Measurements from ENCODE around the gene XYLT1. TPM values are rescaled to one million over a fixed set of nuclear protein-coding genes. Genes with fewer than 3 reads are reported as not detected.

Gene XYLT1
- total RNA-seq, 2 donors from 2014 or later: 21.4 to 22.6 TPM

GRCh38 chr16:17126156-17126555 is 344.6 kb downstream of the XYLT1 start:
- Mint-ChIP-seq H3K9me3 (peaks cover 4% of the 10 kb centered on the region), H3K27ac (no peak overlapping the region), H3K27me3 (no peaks in the 10 kb centered on the region)

GRCh38 chr16:17125671-17126070 is 345.1 kb downstream of the XYLT1 start:
- H3K4me3 Mint-ChIP-seq: no peak overlapping the region
- H3K36me3 Mint-ChIP-seq (ENCODE audit: low read depth): peaks cover 72% of the 10 kb centered on the region
- peaks cover 4% of the 10 kb centered on the region for H3K9me3 Mint-ChIP-seq
- ATAC-seq (replicated peaks): no peak
- no peak overlapping the region for H3K27ac Mint-ChIP-seq
- no peaks in the 10 kb centered on the region for H3K27me3 Mint-ChIP-seq
- H3K4me1 Mint-ChIP-seq: peaks cover 2% of the 10 kb centered on the region

More at GRCh38 chr16:17126156-17126555, 344.6 kb downstream of the XYLT1 start:
- peaks cover 5% of the 10 kb centered on the region for H3K4me1 Mint-ChIP-seq
- peaks cover 77% of the 10 kb centered on the region for H3K36me3 Mint-ChIP-seq (ENCODE audit: low read depth)
- no peak overlapping the region for H3K4me3 Mint-ChIP-seq
- no peak for ATAC-seq (replicated peaks)

DNA sequence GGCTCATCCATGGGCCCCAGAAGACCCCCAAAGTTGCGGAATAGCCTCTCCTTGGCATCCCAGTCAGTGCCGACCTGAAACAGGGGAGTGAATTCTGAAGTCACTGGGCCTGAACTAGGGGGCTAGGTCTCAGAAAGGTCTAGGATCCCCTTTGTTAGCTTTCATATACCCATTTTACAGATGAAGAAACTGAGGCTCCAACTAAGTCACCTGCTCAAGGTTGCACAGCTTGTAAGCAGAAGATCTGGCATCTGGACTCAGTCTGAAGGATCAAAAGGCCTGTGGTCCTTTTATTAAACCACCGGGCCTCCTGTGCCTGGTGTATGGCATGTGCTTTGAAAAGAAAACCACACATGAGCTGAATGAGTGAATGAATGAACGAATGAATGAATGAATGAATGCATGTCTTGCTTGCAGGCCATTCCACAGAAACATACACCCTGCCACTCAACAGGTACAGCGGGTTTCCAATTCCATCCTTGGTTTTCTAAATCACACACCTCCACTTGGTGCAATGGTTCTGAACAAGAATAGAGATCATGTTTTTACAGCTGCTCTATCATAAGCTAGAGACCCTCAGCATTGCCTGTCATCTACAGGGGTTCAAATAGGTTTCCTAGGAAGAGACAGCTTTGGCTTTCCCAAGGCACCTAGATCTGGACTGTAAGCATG is 352.7 kb downstream of the XYLT1 start:
- peaks cover 4% of the 10 kb centered on the region for H3K9me3 Mint-ChIP-seq
- H3K27me3 Mint-ChIP-seq: no peaks in the 10 kb centered on the region
- H3K4me3 Mint-ChIP-seq: no peak overlapping the region
- no peak overlapping the region for H3K27ac Mint-ChIP-seq
- ATAC-seq (replicated peaks): no peak
- H3K36me3 Mint-ChIP-seq (ENCODE audit: low read depth): peaks cover 39% of the 10 kb centered on the region
- H3K4me1 Mint-ChIP-seq: no peaks in the 10 kb centered on the region

DNA sequence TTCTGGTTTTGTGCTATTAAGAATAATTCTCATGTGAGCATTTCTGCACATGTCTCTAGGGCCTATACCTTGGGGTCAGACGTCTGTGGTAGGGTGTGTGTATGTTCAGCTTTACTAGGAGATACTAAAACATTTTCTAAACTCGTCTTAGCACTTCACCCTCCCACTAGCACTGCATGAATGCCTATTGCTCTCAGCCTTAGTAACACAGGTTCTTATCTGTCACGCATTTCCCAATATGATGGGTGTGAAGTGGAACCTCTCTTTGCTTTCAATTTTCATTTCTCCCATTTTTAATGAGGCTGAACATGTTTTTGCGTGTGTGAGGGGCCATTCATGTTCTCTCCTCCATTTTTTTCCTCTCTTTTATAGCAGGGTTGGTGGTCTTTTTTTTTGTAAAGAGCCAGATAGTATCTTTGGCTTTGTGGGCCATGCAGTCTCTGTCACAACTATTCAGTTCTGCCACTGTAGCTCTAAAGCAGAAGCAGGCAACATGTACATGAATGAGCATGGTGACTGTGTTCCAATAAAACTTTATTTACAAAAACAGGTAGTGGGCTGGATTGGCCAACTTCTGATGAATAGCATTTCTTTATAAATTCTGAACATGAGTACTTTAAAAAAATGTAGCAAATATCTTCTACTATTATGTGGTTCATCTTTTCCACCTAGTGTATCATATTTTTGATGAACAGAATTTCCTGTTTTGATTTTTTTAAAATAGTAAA is 354.0 kb downstream of the XYLT1 start:
- Mint-ChIP-seq H3K27me3 (no peaks in the 10 kb centered on the region), H3K4me3 (no peak overlapping the region), H3K27ac (no peak overlapping the region), H3K36me3 (ENCODE audit: low read depth) (peaks cover 33% of the 10 kb centered on the region), H3K9me3 (no peaks in the 10 kb centered on the region), H3K4me1 (no peaks in the 10 kb centered on the region)
- ATAC-seq (replicated peaks): no peak

GRCh38 chr16:17109413-17109812 is 361.3 kb downstream of the XYLT1 start:
- Mint-ChIP-seq H3K27ac (no peak overlapping the region), H3K36me3 (ENCODE audit: low read depth) (peaks cover 11% of the 10 kb centered on the region), H3K9me3 (no peaks in the 10 kb centered on the region), H3K4me3 (no peak overlapping the region), H3K27me3 (no peaks in the 10 kb centered on the region), H3K4me1 (no peaks in the 10 kb centered on the region)
- no peak for ATAC-seq (replicated peaks)

DNA sequence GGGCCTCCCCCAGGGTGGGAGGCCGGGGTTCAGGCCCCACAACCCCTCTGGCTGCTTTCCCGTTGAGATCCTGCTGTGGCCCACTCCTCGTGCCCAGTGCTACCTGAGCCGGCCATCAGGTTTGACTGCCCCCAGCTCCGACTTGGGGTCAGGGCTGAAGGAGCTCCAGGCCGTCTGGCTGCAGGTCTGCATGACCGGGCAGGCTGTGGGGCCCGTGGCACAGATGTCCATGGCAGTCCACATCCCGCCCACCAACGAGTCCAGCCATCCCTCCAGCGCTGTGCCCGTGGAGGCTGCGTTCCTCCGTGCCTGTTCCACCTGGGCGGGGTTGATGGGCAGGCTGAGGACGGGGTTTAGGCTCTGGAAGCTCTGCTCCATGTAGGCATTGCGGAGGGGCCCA is 362.2 kb downstream of the XYLT1 start:
- peaks cover 9% of the 10 kb centered on the region for H3K36me3 Mint-ChIP-seq (ENCODE audit: low read depth)
- no peaks in the 10 kb centered on the region for H3K4me1 Mint-ChIP-seq
- no peaks in the 10 kb centered on the region for H3K27me3 Mint-ChIP-seq
- H3K9me3 Mint-ChIP-seq: no peaks in the 10 kb centered on the region
- ATAC-seq (replicated peaks): no peak
- H3K27ac Mint-ChIP-seq: no peak overlapping the region
- H3K4me3 Mint-ChIP-seq: no peak overlapping the region

GRCh38 chr16:17107450-17107849 is 363.3 kb downstream of the XYLT1 start:
- Mint-ChIP-seq H3K4me3 (no peak overlapping the region), H3K4me1 (no peaks in the 10 kb centered on the region), H3K27me3 (no peaks in the 10 kb centered on the region), H3K36me3 (ENCODE audit: low read depth) (peaks cover 9% of the 10 kb centered on the region), H3K27ac (no peak overlapping the region), H3K9me3 (no peaks in the 10 kb centered on the region)
- no peak for ATAC-seq (replicated peaks)

GRCh38 chr16:17106243-17106791 is 364.4 kb downstream of the XYLT1 start:
- H3K9me3 Mint-ChIP-seq: no peaks in the 10 kb centered on the region
- peaks cover 9% of the 10 kb centered on the region for H3K36me3 Mint-ChIP-seq (ENCODE audit: low read depth)
- no peaks in the 10 kb centered on the region for H3K27me3 Mint-ChIP-seq
- H3K27ac Mint-ChIP-seq: no peak overlapping the region
- no peak overlapping the region for H3K4me3 Mint-ChIP-seq
- H3K4me1 Mint-ChIP-seq: no peaks in the 10 kb centered on the region
- no peak for ATAC-seq (replicated peaks)

- Mint-ChIP-seq H3K27me3 (no peaks in the 10 kb centered on the region), H3K9me3 (no peaks in the 10 kb centered on the region), H3K4me3 (no peak overlapping the region), H3K4me1 (no peaks in the 10 kb centered on the region), H3K36me3 (ENCODE audit: low read depth) (peaks cover 4% of the 10 kb centered on the region), H3K27ac (no peak overlapping the region)
- ATAC-seq (replicated peaks): no peak
Observed at GRCh38 chr16:17105239-17105797, 365.4 kb downstream of the XYLT1 start.

- no peaks in the 10 kb centered on the region for H3K27me3 Mint-ChIP-seq
- H3K27ac Mint-ChIP-seq: no peak overlapping the region
- H3K9me3 Mint-ChIP-seq: no peaks in the 10 kb centered on the region
- H3K36me3 Mint-ChIP-seq (ENCODE audit: low read depth): no peaks in the 10 kb centered on the region
- H3K4me3 Mint-ChIP-seq: no peak overlapping the region
- no peaks in the 10 kb centered on the region for H3K4me1 Mint-ChIP-seq
- no peak for ATAC-seq (replicated peaks)
Observed at GRCh38 chr16:17104654-17105053, 366.1 kb downstream of the XYLT1 start.

- Mint-ChIP-seq H3K4me3 (no peak overlapping the region), H3K27me3 (no peaks in the 10 kb centered on the region), H3K4me1 (no peaks in the 10 kb centered on the region), H3K27ac (no peak overlapping the region), H3K36me3 (ENCODE audit: low read depth) (no peaks in the 10 kb centered on the region), H3K9me3 (no peaks in the 10 kb centered on the region)
- no peak for ATAC-seq (replicated peaks)
Observed at GRCh38 chr16:17103216-17103615, 367.5 kb downstream of the XYLT1 start.

DNA sequence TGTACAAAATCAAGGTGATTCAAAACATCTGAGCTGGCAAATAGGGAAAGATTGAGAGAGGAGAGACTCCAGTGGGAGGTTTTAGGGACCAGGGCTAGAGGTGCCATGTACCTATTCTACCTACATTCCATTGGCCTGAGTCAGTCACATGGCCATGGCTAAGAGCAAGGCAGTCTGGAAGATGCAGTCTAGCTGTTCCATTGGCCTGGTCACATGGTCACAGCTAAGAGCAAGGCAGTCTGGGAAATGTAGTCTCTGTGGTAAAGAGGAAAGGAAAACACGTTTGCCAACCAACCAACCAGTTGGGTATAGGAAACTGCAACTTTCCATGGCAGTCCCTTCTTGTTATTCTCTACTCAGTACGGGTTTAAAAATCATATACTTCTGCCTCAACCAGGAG is 369.1 kb downstream of the XYLT1 start:
- Mint-ChIP-seq H3K9me3 (no peaks in the 10 kb centered on the region), H3K4me3 (no peak overlapping the region), H3K27me3 (no peaks in the 10 kb centered on the region), H3K4me1 (no peaks in the 10 kb centered on the region), H3K36me3 (ENCODE audit: low read depth) (no peaks in the 10 kb centered on the region), H3K27ac (no peak overlapping the region)
- peak; percentile 73 for ATAC-seq (replicated peaks)

DNA sequence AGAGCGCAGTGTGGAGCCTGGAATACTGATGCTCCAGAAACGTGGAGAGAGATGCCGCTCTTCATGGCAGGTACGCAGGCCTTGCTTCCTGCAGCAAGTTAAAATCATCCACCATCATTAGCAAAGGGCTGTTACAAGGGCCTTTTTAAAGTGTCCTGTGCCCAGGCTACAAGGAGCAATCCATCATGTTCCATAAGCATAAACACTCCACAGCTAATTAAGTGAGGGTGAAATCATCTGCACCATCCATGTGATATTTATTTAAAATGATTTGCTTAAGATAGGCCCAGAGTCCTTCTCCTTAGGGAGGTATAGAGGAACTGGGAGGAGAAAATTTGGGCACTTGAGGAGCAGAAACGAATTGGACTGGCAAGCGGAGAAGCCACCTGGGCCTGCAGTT is 372.1 kb downstream of the XYLT1 start:
- peaks cover 9% of the 10 kb centered on the region for H3K4me1 Mint-ChIP-seq

DNA sequence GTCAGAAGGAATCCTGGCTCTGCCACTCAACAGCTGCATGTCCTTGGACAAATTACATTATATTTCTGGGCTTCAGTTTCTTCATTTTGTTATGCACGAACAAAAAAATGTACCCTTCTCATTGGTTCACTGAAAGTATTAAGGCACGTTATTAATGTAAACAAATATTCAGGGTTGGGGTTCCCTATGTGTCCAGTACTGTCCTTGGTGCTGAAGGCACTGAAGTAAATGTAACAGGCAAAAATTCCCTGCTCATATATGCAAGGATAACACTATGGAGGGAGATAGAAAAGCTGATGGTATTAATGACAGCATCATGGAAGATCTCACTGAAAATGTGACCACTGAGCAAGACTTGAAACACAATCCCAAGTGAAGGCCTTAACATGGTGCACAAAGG is 386.6 kb downstream of the XYLT1 start:
- Mint-ChIP-seq H3K36me3 (ENCODE audit: low read depth) (no peaks in the 10 kb centered on the region), H3K27me3 (no peaks in the 10 kb centered on the region), H3K4me1 (no peaks in the 10 kb centered on the region), H3K4me3 (no peak overlapping the region), H3K9me3 (no peaks in the 10 kb centered on the region), H3K27ac (no peak overlapping the region)
- ATAC-seq (replicated peaks): no peak

More for the DNA sequence above, 372.1 kb downstream of the XYLT1 start:
- Mint-ChIP-seq H3K4me3 (no peak overlapping the region), H3K27ac (no peak overlapping the region), H3K9me3 (no peaks in the 10 kb centered on the region), H3K36me3 (ENCODE audit: low read depth) (no peaks in the 10 kb centered on the region), H3K27me3 (no peaks in the 10 kb centered on the region)
- no peak for ATAC-seq (replicated peaks)

GRCh38 chr16:17083628-17084027 is 387.1 kb downstream of the XYLT1 start:
- Mint-ChIP-seq H3K36me3 (ENCODE audit: low read depth) (no peaks in the 10 kb centered on the region), H3K4me3 (no peak overlapping the region), H3K27me3 (no peaks in the 10 kb centered on the region), H3K9me3 (no peaks in the 10 kb centered on the region), H3K4me1 (no peaks in the 10 kb centered on the region), H3K27ac (no peak overlapping the region)
- ATAC-seq (replicated peaks): no peak
